ENCODE data around the gene FAM83B.

FAM83B gene

DNA sequence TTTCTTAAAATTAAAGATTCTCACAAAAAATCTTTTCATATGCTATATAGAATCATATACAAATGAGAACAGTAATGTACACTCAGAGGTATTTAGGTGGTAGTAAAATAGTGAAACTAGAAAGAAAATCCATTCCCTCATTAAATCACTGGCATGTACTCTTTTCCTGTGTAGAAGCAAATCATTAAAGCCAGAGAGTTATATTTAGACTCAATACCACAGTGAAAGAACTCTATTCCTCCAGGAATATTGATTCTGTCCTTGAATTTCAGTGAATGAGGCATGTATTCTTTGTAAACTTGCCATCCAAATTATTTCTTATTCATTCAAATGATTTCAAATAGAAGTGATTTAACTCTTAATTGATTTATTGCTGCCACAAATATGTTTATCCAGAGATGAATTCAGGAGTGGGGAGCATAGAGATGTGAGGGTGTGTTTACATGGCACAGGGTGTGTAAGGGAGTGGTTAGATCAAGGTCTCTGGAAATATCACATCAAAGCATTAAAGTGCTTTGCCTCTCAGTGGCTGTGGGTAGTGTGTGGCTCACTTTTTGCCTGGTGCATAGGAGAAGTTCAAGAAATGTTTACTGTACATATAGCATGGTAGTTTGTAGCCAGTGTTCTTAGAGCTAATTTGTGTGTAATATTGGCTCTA is 141.2 kb downstream of the FAM83B start:
- DNase-seq, result no peak

GRCh38 chr6:54988576-54988975 is 142.0 kb downstream of the FAM83B start:
- no peak for DNase-seq

- DNase-seq, result no peak
Measured at GRCh38 chr6:54990001-54990400, 143.4 kb downstream of the FAM83B start.
